Activated CD8-positive, alpha-beta T cell treated with anti-CD3 and anti-CD28 coated beads for 36 hours (primary cell): ENCODE measurements around the gene MCM5. TPM values are rescaled to one million over a fixed set of nuclear protein-coding genes. Genes with fewer than 3 reads are reported as not detected.
"Not testable (repeated sequence)": the region's sequence is repeated elsewhere in the genome, so short reads cannot be mapped to it uniquely, and the experiment has no call there.

Experiments used
- ATAC-seq: fragments of 200-7000 bp; cut with Tn5 transposase; one replicate; pipeline ENCODE4 v1.10.0; 2021; ENCODE audit warnings: mild to moderate bottlenecking, moderate library complexity
- CTCF ChIA-PET: fragments of 350-600 bp; sonication (Branson Sonifier 250); formaldehyde crosslinking; loops from one replicate; lab custom pipeline; 2021; ENCODE audit warnings: antibody characterized with exemption; lab: Charles Lee
- POLR2A ChIA-PET: fragments of 350-600 bp; sonication (Branson Sonifier 250); formaldehyde crosslinking; loops from one replicate; lab custom pipeline; 2021; ENCODE audit warnings: antibody characterized with exemption; lab: Charles Lee
- DNase-seq: peaks from one replicate; pipeline ENCODE4 v3.0.0-alpha.2; 2020
- H3K27ac Mint-ChIP-seq: one replicate; pipeline ENCODE4 v1.8.0; 2021; ENCODE audit warnings: mild to moderate bottlenecking, mixed read lengths
- H3K27me3 Mint-ChIP-seq: one replicate; pipeline ENCODE4 v1.8.0; 2021; ENCODE audit warnings: mixed read lengths
- H3K36me3 Mint-ChIP-seq: one replicate; pipeline ENCODE4 v1.8.0; 2021; ENCODE audit warnings: low read depth, mixed read lengths
- H3K4me1 Mint-ChIP-seq: one replicate; pipeline ENCODE4 v1.8.0; 2021; ENCODE audit warnings: low read depth, mixed read lengths
- H3K4me3 Mint-ChIP-seq: one replicate; pipeline ENCODE4 v1.8.0; 2021; ENCODE audit warnings: mild to moderate bottlenecking, moderate library complexity, mixed read lengths
- H3K9me3 Mint-ChIP-seq: one replicate; pipeline ENCODE4 v1.8.0; 2021; ENCODE audit warnings: mixed read lengths
- intact Hi-C: fragments of 100-400 bp; cut with micrococcal nuclease; formaldehyde crosslinking; loops from one replicate; pipeline ENCODE4 v1.10.0; 2022
- total RNA-seq, 2 experiments: library from RNA; stranded (reverse); gene quantifications; one replicate each; pipeline ENCODE4 v1.2.3, GENCODE V29; 2021
- TF ChIP-seq, protein P1 (sequence below): fragments of 200-600 bp; IDR thresholded peaks from one replicate; pipeline ENCODE4 v1.8.0; 2022; ENCODE audit warnings: antibody characterized with exemption, mild to moderate bottlenecking

Gene MCM5
- total RNA-seq, 2 experiments from 2014 or later: 318 to 319 TPM

DNA sequence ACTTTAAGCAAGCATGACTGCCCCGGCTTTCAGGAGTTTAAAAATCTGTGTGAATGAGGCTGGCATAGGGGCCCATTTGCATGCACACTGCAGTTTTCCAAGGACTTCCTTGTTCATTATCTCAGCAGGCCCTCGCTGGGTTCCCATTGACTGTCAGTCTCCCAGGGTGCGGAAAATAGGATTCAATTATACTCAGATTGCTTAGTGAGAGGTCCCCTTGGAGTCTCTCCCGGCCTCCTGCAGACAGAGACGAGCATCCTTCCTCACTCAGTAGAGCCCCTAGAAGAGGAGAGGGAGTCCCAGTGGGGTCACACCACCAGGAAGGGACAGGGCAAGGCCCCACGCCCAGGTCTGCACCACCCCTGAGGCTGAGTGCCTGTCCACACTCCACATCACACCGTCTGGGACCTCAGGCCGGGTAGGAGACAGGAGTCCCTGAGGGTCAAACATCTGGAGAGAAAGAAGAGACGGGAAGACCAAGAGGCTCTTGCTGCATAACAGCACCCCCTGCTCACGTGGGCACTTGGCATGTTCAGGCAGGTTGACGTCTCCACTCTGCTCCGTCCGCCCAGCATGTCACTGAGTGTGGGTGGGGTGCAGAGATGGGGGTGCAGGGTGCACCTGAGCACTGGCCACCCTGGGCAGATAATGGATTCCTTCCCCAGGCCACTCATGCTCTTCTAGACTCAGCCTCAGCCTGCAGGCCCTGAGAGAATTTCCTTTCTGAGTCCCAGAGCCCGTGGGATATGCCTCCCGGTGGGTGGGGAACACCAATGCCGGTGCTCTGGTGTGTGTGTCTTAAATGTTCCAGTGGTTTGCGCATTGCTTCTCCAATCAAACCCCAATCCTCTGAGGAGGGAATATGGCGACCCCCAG, 58.8 kb downstream of the MCM5 start:
- no peak for ATAC-seq
- CTCF ChIA-PET: no interaction called here
- intact Hi-C loops: no loop called here
- no peak for DNase-seq
- Mint-ChIP-seq H3K27me3 (no peaks in the 10 kb centered on the region), H3K27ac (no peak overlapping the region), H3K36me3 (peaks cover 5% of the 10 kb centered on the region), H3K9me3 (peaks cover 4% of the 10 kb centered on the region), H3K4me1 (no peaks in the 10 kb centered on the region), H3K4me3 (no peak overlapping the region)
- TF ChIP-seq, protein P1, sequence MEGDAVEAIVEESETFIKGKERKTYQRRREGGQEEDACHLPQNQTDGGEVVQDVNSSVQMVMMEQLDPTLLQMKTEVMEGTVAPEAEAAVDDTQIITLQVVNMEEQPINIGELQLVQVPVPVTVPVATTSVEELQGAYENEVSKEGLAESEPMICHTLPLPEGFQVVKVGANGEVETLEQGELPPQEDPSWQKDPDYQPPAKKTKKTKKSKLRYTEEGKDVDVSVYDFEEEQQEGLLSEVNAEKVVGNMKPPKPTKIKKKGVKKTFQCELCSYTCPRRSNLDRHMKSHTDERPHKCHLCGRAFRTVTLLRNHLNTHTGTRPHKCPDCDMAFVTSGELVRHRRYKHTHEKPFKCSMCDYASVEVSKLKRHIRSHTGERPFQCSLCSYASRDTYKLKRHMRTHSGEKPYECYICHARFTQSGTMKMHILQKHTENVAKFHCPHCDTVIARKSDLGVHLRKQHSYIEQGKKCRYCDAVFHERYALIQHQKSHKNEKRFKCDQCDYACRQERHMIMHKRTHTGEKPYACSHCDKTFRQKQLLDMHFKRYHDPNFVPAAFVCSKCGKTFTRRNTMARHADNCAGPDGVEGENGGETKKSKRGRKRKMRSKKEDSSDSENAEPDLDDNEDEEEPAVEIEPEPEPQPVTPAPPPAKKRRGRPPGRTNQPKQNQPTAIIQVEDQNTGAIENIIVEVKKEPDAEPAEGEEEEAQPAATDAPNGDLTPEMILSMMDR: no peak
- POLR2A ChIA-PET: no interaction called here

DNA sequence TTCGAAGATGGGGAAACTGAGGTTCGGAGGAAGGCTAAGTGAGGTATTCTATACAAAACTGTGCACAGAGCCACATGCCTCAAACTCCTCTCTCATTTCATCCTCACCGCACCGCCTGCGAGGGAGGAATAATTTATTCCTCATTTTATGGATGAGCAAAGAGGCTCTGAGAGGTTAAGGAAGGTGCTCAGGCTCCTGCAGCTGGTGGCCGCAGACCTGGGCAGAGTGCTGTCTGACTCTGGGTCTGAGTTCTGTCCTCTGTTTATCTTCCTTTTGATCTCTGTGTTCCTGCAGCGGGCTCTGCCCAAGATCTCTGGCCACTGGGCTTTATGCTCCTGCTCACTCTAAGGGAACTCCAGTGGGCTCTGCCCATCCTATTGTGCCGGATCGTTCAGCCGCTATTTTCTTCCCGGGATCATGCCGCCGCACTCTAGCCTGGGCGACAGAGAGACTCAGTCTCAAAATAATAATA, 59.5 kb downstream of the MCM5 start:
- intact Hi-C loops: no loop called here
- peaks cover 4% of the 10 kb centered on the region for H3K9me3 Mint-ChIP-seq
- POLR2A ChIA-PET: no interaction called here
- H3K4me1 Mint-ChIP-seq: no peaks in the 10 kb centered on the region
- CTCF ChIA-PET: no interaction called here
- no peak overlapping the region for H3K27ac Mint-ChIP-seq
- H3K27me3 Mint-ChIP-seq: no peaks in the 10 kb centered on the region
- TF ChIP-seq, protein P1: no peak
- ATAC-seq: no peak
- no peak overlapping the region for H3K4me3 Mint-ChIP-seq
- DNase-seq: no peak
- H3K36me3 Mint-ChIP-seq: peaks cover 5% of the 10 kb centered on the region

DNA sequence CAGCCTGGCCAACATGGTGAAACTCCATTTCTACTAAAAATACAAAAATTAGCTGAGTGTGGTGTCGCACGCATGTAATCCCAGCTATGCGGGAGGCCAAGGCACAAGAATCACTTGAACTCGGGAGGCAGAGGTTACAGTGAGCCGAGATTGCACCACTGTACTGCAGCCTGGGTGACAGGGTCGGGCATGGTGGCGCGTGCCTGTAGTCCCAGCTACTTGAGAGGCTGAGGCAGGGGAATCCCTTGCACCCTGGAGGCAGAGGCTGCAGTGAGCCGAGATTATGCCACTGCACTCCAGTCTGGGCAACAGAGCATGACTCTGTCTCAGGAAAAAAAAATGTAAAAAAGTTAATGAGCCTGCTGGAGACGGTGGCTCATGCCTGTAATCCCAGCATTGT, 60.0 kb downstream of the MCM5 start:
- CTCF ChIA-PET, H3K9me3 Mint-ChIP-seq, H3K27ac Mint-ChIP-seq: not testable (repeated sequence)

DNA sequence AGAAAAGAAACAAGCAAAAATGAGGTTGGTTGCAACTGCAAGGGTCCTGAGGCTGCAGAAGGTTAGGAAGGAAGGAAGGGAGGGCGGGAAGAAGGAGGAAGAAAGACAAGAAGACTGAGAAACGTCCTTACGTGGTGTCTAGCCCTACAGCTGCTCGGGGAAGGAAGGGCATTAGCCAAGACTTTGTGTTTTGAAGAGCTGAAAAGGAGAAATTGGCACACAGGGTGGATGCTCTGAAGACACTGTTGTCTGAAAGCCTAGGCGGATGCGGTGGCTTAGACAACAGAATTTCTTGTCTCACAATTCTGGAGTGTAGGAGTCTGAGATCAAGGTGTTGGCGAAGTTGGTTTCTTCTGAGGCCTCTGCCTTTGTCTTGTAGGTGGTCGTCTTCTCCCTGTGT, 60.7 kb downstream of the MCM5 start:
- peaks cover 5% of the 10 kb centered on the region for H3K36me3 Mint-ChIP-seq
- TF ChIP-seq, protein P1: no peak
- CTCF ChIA-PET: no interaction called here
- POLR2A ChIA-PET: interaction anchor here (0.7 kb wide), 1 partner anchor 107 kb away, joined by 4 read pairs; no protein-coding TSS in a partner anchor
- no peak for ATAC-seq
- no peak overlapping the region for H3K4me3 Mint-ChIP-seq
- DNase-seq: no peak
- peaks cover 4% of the 10 kb centered on the region for H3K9me3 Mint-ChIP-seq
- intact Hi-C loops: no loop called here
- H3K27ac Mint-ChIP-seq: no peak overlapping the region
- no peaks in the 10 kb centered on the region for H3K4me1 Mint-ChIP-seq
- no peaks in the 10 kb centered on the region for H3K27me3 Mint-ChIP-seq

More for the DNA sequence above, 60.0 kb downstream of the MCM5 start:
- intact Hi-C loops, H3K27me3 Mint-ChIP-seq, DNase-seq, POLR2A ChIA-PET, H3K36me3 Mint-ChIP-seq, H3K4me1 Mint-ChIP-seq, H3K4me3 Mint-ChIP-seq, ATAC-seq: not testable (repeated sequence)

DNA sequence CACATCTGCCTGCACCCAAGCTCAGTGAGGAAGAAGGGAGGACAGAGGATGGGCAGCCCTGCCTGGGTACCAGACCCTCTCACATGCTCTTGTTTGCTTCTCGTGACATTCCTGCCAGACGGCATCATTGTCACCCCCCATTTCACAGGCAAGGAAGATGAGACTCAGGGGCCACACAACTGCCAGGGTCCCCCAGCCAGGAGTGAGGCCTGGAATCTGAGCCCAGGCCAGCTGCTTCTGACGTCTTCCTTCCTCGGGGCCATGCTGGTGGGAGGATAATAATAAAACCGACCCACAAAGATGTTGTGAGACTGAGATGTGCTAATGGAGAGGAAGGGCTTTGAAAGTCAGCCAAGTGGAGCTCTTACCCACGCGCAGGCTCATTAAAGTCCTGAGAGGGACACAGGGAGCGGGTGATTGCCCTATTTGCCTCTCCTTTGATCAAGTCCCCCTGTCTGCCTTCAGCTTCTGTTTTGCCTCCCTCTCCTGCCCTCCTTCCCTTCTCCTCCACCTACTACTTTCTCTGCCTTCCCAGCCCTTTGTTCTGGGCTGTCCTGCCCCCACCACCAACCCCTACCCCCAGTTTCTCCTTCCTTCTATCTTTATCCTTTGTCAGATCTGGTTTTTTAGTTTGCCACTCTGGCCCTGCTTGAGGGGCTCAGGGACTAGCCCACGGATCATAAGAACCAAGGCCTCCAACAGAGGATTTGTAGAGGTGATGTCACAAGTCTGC, 62.7 kb downstream of the MCM5 start:
- no peak for ATAC-seq
- Mint-ChIP-seq H3K4me3 (no peak overlapping the region), H3K27ac (no peak overlapping the region), H3K4me1 (no peaks in the 10 kb centered on the region), H3K36me3 (peaks cover 5% of the 10 kb centered on the region), H3K27me3 (no peaks in the 10 kb centered on the region), H3K9me3 (peaks cover 4% of the 10 kb centered on the region)
- ChIA-PET POLR2A (no interaction called here), CTCF (no interaction called here)
- TF ChIP-seq, protein P1: no peak
- intact Hi-C loops: no loop called here
- DNase-seq: no peak
